ENCODE measurements around the gene EXOC4.

Gene EXOC4

GRCh38 chr7:133491846-133492652 lies 239.2 kb downstream of the EXOC4 start:
- no peak overlapping the region for H3K27ac ChIP-seq
- no peak for DNase-seq (ENCODE audit: low spot score)
- TF ChIP-seq CTCF (IDR thresholded peaks at IDR 0.05), result no peak

GRCh38 chr7:133497061-133497460 lies 244.2 kb downstream of the EXOC4 start:
- DNase-seq (ENCODE audit: low spot score), result no peak
- H3K4me3 ChIP-seq, result no peak overlapping the region
- TF ChIP-seq CTCF (IDR thresholded peaks at IDR 0.05), result no peak
- no peak overlapping the region for H3K27ac ChIP-seq

More at GRCh38 chr7:133491846-133492652, 239.2 kb downstream of the EXOC4 start:
- H3K4me3 ChIP-seq, result no peak overlapping the region

- DNase-seq (ENCODE audit: low spot score), result no peak
- Histone ChIP-seq H3K27ac (no peak overlapping the region), H3K4me3 (no peak overlapping the region)
- no peak for TF ChIP-seq CTCF (IDR thresholded peaks at IDR 0.05)
Observed at GRCh38 chr7:133501771-133502170, 248.9 kb downstream of the EXOC4 start.

- Histone ChIP-seq H3K27ac (no peak overlapping the region), H3K4me3 (no peak overlapping the region)
- no peak for TF ChIP-seq CTCF (IDR thresholded peaks at IDR 0.05)
- no peak for DNase-seq (ENCODE audit: low spot score)
Observed at GRCh38 chr7:133502498-133502897, 249.6 kb downstream of the EXOC4 start.

GRCh38 chr7:133502972-133503371 lies 250.1 kb downstream of the EXOC4 start:
- no peak for TF ChIP-seq CTCF (IDR thresholded peaks at IDR 0.05)
- DNase-seq (ENCODE audit: low spot score), result no peak
- Histone ChIP-seq H3K27ac (no peak overlapping the region), H3K4me3 (no peak overlapping the region)

- DNase-seq (ENCODE audit: low spot score), result no peak
- TF ChIP-seq CTCF (IDR thresholded peaks at IDR 0.05), result no peak
- no peak overlapping the region for H3K4me3 ChIP-seq
- H3K27ac ChIP-seq, result no peak overlapping the region
Observed at GRCh38 chr7:133504825-133505224, 251.9 kb downstream of the EXOC4 start.

- TF ChIP-seq CTCF (IDR thresholded peaks at IDR 0.05), result no peak
- no peak overlapping the region for H3K4me3 ChIP-seq
- DNase-seq (ENCODE audit: low spot score), result no peak
- no peak overlapping the region for H3K27ac ChIP-seq
Observed at GRCh38 chr7:133509822-133510221, 256.9 kb downstream of the EXOC4 start.

All from coronary artery (tissue), 2 donors.